Uterus (tissue), 4 donors: ENCODE measurements around the gene ZNF853. TPM values are rescaled to one million over a fixed set of nuclear protein-coding genes. Genes with fewer than 3 reads are reported as not detected.
"Not testable (repeated sequence)": the region's sequence is repeated elsewhere in the genome, so short reads cannot be mapped to it uniquely, and the experiment has no call there.

Experiments
- DNase-seq, 2 donors: peaks; one replicate each; pipeline ENCODE4 v3.0.0-alpha.2; 2019 to 2020
- H3K27ac ChIP-seq, 2 donors: fragments of 200-600 bp; sonication (generic); 1 replicate in 1 of 2; 2 replicates in 1 of 2; pipeline ENCODE4 v1.5.1; 2016 to 2018
- H3K27me3 ChIP-seq, 2 donors: fragments of 200-600 bp; sonication (generic); one replicate each; pipeline ENCODE4 v1.5.1; 2018 to 2019; ENCODE audit warnings: control low read depth in 1 of 2
- H3K36me3 ChIP-seq, 2 donors: fragments of 200-600 bp; sonication (generic); one replicate each; pipeline ENCODE4 v1.5.1; 2019; ENCODE audit warnings: control low read depth in 1 of 2
- H3K4me1 ChIP-seq, 2 donors: fragments of 200-600 bp; sonication (generic); one replicate each; pipeline ENCODE4 v1.5.1; 2018 to 2019; ENCODE audit warnings: control low read depth in 1 of 2
- H3K4me3 ChIP-seq, 2 donors: fragments of 200-600 bp; sonication (generic); 1 replicate in 1 of 2; 2 replicates in 1 of 2; pipeline ENCODE4 v1.5.1; 2018 to 2019; ENCODE audit warnings: mild to moderate bottlenecking in 1 of 2
- H3K9me3 ChIP-seq, 2 donors: fragments of 200-600 bp; sonication (generic); one replicate each; pipeline ENCODE4 v1.5.1; 2019; ENCODE audit warnings: control low read depth in 1 of 2
- POLR2A ChIP-seq, 2 donors: fragments of 450-650 bp; IDR thresholded peaks; one replicate each; pipeline ENCODE4 v1.6.1; 2016; ENCODE audit warnings: antibody characterized with exemption in 2 of 2, mild to moderate bottlenecking in 1 of 2, moderate library complexity in 1 of 2
- intact Hi-C: fragments of 100-400 bp; cut with DNase I; formaldehyde crosslinking; loops from one replicate; pipeline ENCODE4 v1.15.1; 2023; ENCODE audit warnings: low total_unique reads
- total RNA-seq, 4 donors: library from RNA; depleted of rRNA in 3 of 4; stranded (reverse); fragments of >200 nt in 3 of 4; gene quantifications; one replicate each; pipeline versions ENCODE4 v1.1.0 to v1.2.4, GENCODE V29; 2014 to 2023
- TF ChIP-seq, protein P1 (sequence below), 4 experiments: fragments of 200-600 bp in 2 of 4; fragments of 450-650 bp in 2 of 4; sonication (generic) in 2 of 4; IDR thresholded peaks; one replicate each; pipeline ENCODE4 v1.5.1; 2016 to 2019; ENCODE audit warnings: antibody characterized with exemption in 4 of 4, mild to moderate bottlenecking in 2 of 4, moderate library complexity in 1 of 4
- donor health status: DM: yes; HTN: yes; CAD: no.

The ZNF853 gene
- total RNA-seq, 4 donors from 2014 or later: 0.88 to 20.7 (median 11.8) TPM

DNA sequence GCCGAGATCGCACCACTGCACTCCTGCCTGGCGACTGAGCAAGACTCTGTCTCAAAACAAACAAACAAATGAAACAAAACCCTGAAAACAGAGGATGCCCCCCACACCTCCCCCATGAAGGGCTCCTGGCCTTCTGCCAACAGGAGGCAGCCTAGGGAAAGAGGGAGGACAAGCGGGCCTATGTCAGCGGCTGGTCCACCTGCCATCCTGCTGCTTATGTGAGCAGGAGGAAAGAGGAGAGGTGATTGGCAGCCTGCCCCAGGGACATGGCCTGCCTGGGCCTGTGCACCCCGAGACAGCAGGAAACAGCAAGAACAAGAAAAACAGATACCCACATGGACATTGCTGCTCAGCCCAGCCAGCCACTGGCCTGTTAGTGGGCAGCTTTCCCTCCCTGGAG is 12.6 kb downstream of the ZNF853 start:
- H3K4me3 ChIP-seq: no peak overlapping the region
- no peaks in the 10 kb centered on the region for H3K9me3 ChIP-seq
- no peaks in the 10 kb centered on the region for H3K36me3 ChIP-seq
- no peaks in the 10 kb centered on the region for H3K4me1 ChIP-seq
- intact Hi-C loops: no loop called here
- no peaks in the 10 kb centered on the region for H3K27me3 ChIP-seq
- TF ChIP-seq, protein P1, sequence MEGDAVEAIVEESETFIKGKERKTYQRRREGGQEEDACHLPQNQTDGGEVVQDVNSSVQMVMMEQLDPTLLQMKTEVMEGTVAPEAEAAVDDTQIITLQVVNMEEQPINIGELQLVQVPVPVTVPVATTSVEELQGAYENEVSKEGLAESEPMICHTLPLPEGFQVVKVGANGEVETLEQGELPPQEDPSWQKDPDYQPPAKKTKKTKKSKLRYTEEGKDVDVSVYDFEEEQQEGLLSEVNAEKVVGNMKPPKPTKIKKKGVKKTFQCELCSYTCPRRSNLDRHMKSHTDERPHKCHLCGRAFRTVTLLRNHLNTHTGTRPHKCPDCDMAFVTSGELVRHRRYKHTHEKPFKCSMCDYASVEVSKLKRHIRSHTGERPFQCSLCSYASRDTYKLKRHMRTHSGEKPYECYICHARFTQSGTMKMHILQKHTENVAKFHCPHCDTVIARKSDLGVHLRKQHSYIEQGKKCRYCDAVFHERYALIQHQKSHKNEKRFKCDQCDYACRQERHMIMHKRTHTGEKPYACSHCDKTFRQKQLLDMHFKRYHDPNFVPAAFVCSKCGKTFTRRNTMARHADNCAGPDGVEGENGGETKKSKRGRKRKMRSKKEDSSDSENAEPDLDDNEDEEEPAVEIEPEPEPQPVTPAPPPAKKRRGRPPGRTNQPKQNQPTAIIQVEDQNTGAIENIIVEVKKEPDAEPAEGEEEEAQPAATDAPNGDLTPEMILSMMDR (IDR thresholded peaks at IDR 0.05): no peak
- TF ChIP-seq POLR2A (IDR thresholded peaks at IDR 0.05): no peak
- DNase-seq: no peak
- no peak overlapping the region for H3K27ac ChIP-seq

DNA sequence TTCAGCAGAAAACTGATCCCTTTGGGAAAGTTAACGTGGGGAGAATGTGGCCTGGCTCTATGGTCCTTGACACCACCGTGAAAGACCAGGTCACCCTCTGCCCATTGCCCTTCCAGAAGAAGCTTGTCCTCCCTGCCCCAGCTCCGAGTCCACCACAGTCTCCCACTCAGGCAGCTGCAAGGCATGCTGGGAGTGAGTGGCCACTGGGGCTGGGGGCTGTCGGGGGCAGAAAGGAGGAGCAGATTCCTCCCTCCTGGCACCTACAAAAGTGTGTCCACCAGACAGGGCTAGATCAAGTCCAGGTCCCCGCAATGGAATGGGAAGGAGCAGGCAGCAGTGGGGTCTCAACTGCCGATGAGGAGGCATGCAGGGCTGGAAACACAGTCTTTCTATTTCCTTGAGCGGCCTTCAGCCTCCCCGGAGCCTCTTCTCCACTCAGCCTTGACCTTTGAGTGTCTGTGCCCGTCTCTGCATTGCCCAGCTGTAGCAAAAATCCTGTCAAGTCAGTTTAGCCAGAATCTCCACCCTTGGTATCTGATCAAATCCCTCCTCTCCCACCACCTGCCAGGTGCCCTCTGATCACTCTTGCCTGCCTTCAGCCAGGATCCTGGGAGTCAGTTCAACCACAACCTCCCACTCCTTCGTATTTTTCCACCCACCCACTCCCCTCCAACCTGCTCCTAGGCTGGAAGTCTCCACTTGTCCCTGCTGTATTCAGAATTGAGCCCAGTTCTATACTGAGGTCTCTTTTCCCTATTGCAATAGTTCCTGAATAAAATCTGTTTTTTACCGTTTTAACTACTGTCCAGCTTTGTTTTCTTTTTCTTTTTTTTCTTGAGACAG is 14.8 kb downstream of the ZNF853 start:
- H3K4me3 ChIP-seq: no peak overlapping the region
- no peaks in the 10 kb centered on the region for H3K27me3 ChIP-seq
- H3K27ac ChIP-seq: no peak overlapping the region
- no peaks in the 10 kb centered on the region for H3K36me3 ChIP-seq
- TF ChIP-seq POLR2A (IDR thresholded peaks at IDR 0.05): no peak
- TF ChIP-seq, protein P1 (IDR thresholded peaks at IDR 0.05): no peak
- no peaks in the 10 kb centered on the region for H3K4me1 ChIP-seq
- no peak for DNase-seq
- intact Hi-C loops: no loop called here
- no peaks in the 10 kb centered on the region for H3K9me3 ChIP-seq

DNA sequence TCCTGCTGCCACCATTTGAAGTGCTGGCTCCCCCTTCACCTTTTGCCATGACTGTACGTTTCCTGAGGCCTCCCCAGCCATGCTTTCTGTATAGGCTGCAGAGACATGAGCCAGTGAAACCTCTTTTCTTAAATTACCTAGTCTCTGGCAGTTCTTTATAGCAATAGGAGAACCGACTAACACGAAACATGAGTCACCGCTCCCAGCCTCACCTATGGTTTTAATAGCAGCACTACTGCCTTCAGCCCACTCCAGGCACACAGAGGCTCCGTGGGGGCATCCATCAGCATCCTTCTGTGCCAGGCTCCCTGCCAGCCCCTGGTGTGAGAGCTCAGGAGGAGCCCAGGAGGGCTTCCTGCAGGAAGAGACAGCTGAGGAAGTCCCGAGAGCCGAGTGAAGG is 16.2 kb downstream of the ZNF853 start:
- Histone ChIP-seq H3K27me3 (no peaks in the 10 kb centered on the region), H3K27ac (no peak overlapping the region), H3K4me3 (no peak overlapping the region), H3K36me3 (no peaks in the 10 kb centered on the region), H3K4me1 (no peaks in the 10 kb centered on the region), H3K9me3 (no peaks in the 10 kb centered on the region)
- DNase-seq: no peak
- intact Hi-C loops: no loop called here
- TF ChIP-seq POLR2A (IDR thresholded peaks at IDR 0.05): no peak
- TF ChIP-seq, protein P1 (IDR thresholded peaks at IDR 0.05): no peak

DNA sequence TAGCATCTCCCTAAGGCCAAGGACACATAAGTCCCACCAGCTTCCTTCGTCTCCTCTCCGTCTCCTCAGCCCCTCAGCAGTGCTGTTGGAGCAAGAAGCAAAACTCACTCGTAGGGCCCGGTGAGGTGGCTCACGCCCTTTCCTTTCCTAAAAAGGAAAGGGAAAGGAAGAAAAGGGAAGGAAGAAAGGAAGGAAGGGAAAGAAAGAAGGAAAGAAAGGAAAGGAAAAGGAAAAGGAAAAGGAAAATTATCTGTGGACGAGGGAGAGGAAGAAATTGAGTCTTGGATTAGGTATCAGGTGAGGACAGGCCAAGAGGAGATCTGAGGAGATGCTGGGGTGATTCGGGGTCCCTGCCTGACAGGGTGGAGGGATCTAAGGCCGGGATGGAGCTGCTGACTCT is 18.6 kb downstream of the ZNF853 start:
- Histone ChIP-seq H3K9me3 (no peaks in the 10 kb centered on the region), H3K4me1 (peaks cover 0 to 10% of the 10 kb centered on the region in 2 donors), H3K27ac (no peak overlapping the region), H3K27me3 (no peaks in the 10 kb centered on the region), H3K4me3 (no peak overlapping the region), H3K36me3 (no peaks in the 10 kb centered on the region)
- intact Hi-C loops: no loop called here
- TF ChIP-seq, protein P1 (IDR thresholded peaks at IDR 0.05): no peak
- no peak for TF ChIP-seq POLR2A (IDR thresholded peaks at IDR 0.05)
- no peak for DNase-seq

DNA sequence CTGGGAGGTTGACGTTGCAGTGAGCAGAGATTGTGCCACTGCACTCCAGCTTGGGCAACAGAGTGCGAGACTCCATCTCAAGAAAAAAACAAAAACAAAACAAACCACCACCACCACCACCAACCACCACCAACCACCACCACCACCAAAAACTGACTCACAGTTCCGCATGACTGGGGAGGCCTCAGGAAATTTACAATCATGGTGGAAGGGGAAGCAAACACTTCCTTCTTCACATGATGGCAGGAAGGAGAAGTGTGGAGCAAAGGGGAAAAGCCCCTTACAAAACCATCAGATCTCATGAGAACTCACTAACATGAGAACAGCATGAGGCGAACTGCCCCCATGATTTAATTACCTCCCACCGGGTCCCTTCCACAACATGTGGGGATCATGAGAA is 19.6 kb downstream of the ZNF853 start:
- peaks cover 0 to 14% of the 10 kb centered on the region in 2 donors for H3K4me1 ChIP-seq
- H3K4me3 ChIP-seq, DNase-seq, H3K36me3 ChIP-seq, intact Hi-C loops, H3K9me3 ChIP-seq, H3K27ac ChIP-seq, H3K27me3 ChIP-seq: not testable (repeated sequence)
